CD14-positive monocyte (primary cell): Measurements from ENCODE around the gene ZNF335. TPM values are rescaled to one million over a fixed set of nuclear protein-coding genes. Genes with fewer than 3 reads are reported as not detected.

Experiments used
- DNase-seq, 3 donors: peaks; one replicate each; pipeline ENCODE4 v3.0.0-alpha.2; 2011 to 2022
- H2AFZ ChIP-seq: 2 replicates; pipeline ENCODE4 v1.6.0; 2012; ENCODE audit warnings: mild to moderate bottlenecking, low read depth, low read length, inconsistent platforms; ENCODE audit not compliant: insufficient read depth, poor library complexity, severe bottlenecking
- H3K27ac ChIP-seq, 2 donors: 1 replicate in 1 of 2; 2 replicates in 1 of 2; pipeline ENCODE4 v1.5.1; 2012 to 2013; ENCODE audit warnings: low read length in 2 of 2, control low read depth in 1 of 2, inconsistent platforms in 1 of 2, low read depth in 1 of 2, mild to moderate bottlenecking in 1 of 2
- H3K27me3 ChIP-seq, 2 donors: one replicate each; pipeline versions ENCODE4 v1.6.0 to v1.6.1; 2011 to 2013; ENCODE audit warnings: low read length in 2 of 2; ENCODE audit not compliant: control insufficient read depth in 2 of 2, insufficient read depth in 2 of 2
- H3K36me3 ChIP-seq, 2 donors: replicated peaks in 1 of 2; 1 replicate in 1 of 2; 2 replicates in 1 of 2; pipeline versions ENCODE4 v1.5.1 to v1.6.1; 2012 to 2013; ENCODE audit warnings: low read length in 2 of 2, control low read depth in 1 of 2, inconsistent platforms in 1 of 2, mild to moderate bottlenecking in 1 of 2; ENCODE audit not compliant: insufficient read depth in 2 of 2, control insufficient read depth in 1 of 2
- H3K4me1 ChIP-seq, 2 donors: 1 replicate in 1 of 2; 2 replicates in 1 of 2; pipeline versions ENCODE4 v1.5.1 to v1.6.1; 2012 to 2013; ENCODE audit warnings: low read length in 2 of 2, control low read depth in 1 of 2, inconsistent platforms in 1 of 2, mild to moderate bottlenecking in 1 of 2, moderate library complexity in 1 of 2; ENCODE audit not compliant: insufficient read depth in 2 of 2, control insufficient read depth in 1 of 2
- H3K4me2 ChIP-seq: replicated peaks from 2 replicates; pipeline ENCODE3; 2012; ENCODE audit warnings: low read length, moderate library complexity, mild to moderate bottlenecking; ENCODE audit not compliant: poor library complexity, severe bottlenecking; ENCODE audit errors: extremely low read depth
- H3K4me3 ChIP-seq, 3 experiments: fragments of 200-600 bp in 1 of 3; sonication (generic) in 1 of 3; replicated peaks in 1 of 3; 1 replicate in 2 of 3; 2 replicates in 1 of 3; pipeline ENCODE4 v1.5.1; 2011 to 2013; ENCODE audit warnings: low read length in 3 of 3, mild to moderate bottlenecking in 3 of 3, control low read depth in 2 of 3, low read depth in 2 of 3, inconsistent platforms in 1 of 3, moderate library complexity in 1 of 3
- H3K79me2 ChIP-seq: 2 replicates; pipeline ENCODE4 v1.6.0; 2012; ENCODE audit warnings: mild to moderate bottlenecking, control low read depth, inconsistent platforms, low read length, moderate library complexity; ENCODE audit not compliant: insufficient read depth
- H3K9ac ChIP-seq: 2 replicates; pipeline ENCODE4 v1.6.0; 2017; ENCODE audit warnings: low read length, mild to moderate bottlenecking; ENCODE audit not compliant: insufficient read depth, poor library complexity, severe bottlenecking
- H3K9me3 ChIP-seq, 2 donors: replicated peaks in 1 of 2; 1 replicate in 1 of 2; 2 replicates in 1 of 2; pipeline versions ENCODE4 v1.5.1 to v1.6.1; 2012 to 2013; ENCODE audit warnings: low read length in 2 of 2, control low read depth in 1 of 2; ENCODE audit not compliant: control insufficient read depth in 1 of 2, insufficient read depth in 1 of 2
- H4K20me1 ChIP-seq: 2 replicates; pipeline ENCODE4 v1.6.0; 2012; ENCODE audit warnings: mild to moderate bottlenecking, low read length, control low read depth, moderate library complexity; ENCODE audit not compliant: insufficient read depth
- H3K27ac Mint-ChIP-seq, 7 donors: one replicate each; pipeline ENCODE4 v1.8.0; 2020; ENCODE audit warnings: mild to moderate bottlenecking in 7 of 7, mixed read lengths in 7 of 7, moderate library complexity in 6 of 7, inconsistent platforms in 2 of 7
- H3K27me3 Mint-ChIP-seq, 3 donors: one replicate each; pipeline ENCODE4 v1.8.0; 2021 to 2022; ENCODE audit warnings: low read depth in 3 of 3, mild to moderate bottlenecking in 3 of 3, mixed read lengths in 3 of 3, moderate library complexity in 3 of 3, inconsistent platforms in 1 of 3
- H3K36me3 Mint-ChIP-seq, 2 donors: one replicate each; pipeline ENCODE4 v1.8.0; 2020; ENCODE audit warnings: mixed read lengths in 2 of 2, inconsistent platforms in 1 of 2, mild to moderate bottlenecking in 1 of 2
- H3K4me1 Mint-ChIP-seq: one replicate; pipeline ENCODE4 v1.8.0; 2020; ENCODE audit warnings: mild to moderate bottlenecking, mixed read lengths
- H3K4me3 Mint-ChIP-seq, 2 donors: one replicate each; pipeline ENCODE4 v1.8.0; 2020; ENCODE audit warnings: mild to moderate bottlenecking in 2 of 2, mixed read lengths in 2 of 2, moderate library complexity in 1 of 2
- H3K9me3 Mint-ChIP-seq, 7 donors: one replicate each; pipeline ENCODE4 v1.8.0; 2020 to 2022; ENCODE audit warnings: mixed read lengths in 7 of 7, mild to moderate bottlenecking in 6 of 7, moderate library complexity in 6 of 7, inconsistent platforms in 2 of 7
- CTCF ChIP-seq: fragments of 200-600 bp; IDR thresholded peaks from one replicate; pipeline ENCODE4 v1.8.0; 2022; ENCODE audit warnings: antibody characterized with exemption, mild to moderate bottlenecking
- WGBS: methylation state at CpG from one replicate; pipeline ENCODE4 v1.1.5; 2013; ENCODE audit warnings: missing lambda C conversion rate; ENCODE audit not compliant: insufficient coverage; 5-methylcytosine and 5-hydroxymethylcytosine counted together
- intact Hi-C, 2 donors: fragments of 100-400 bp; cut with micrococcal nuclease; formaldehyde crosslinking; loops; one replicate each; pipeline versions ENCODE4 v1.15.0 to v1.15.1; 2023
- polyA plus RNA-seq, 3 donors: library from polyadenylated mRNA; depleted of rRNA in 1 of 3; unstranded in 2 of 3; stranded (reverse) in 1 of 3; fragments of 300-500 nt in 2 of 3; fragments of >200 nt in 1 of 3; fragmentation: Illumina TruSeq in 2 of 3; gene quantifications; 1 replicate in 2 of 3; 2 replicates in 1 of 3; pipeline ENCODE4 v1.2.3, GENCODE V29; 2012 to 2021

Gene ZNF335
- polyA plus RNA-seq, 3 donors, result 2.7 to 39.6 (median 3.1) TPM

GRCh38 chr20:45918182-45918737, 53.7 kb downstream of the ZNF335 start:
- Histone ChIP-seq H3K27me3 (no peaks in the 10 kb centered on the region), H3K27ac (no peak overlapping the region), H3K9ac (no peak overlapping the region), H3K9me3 (no peaks in the 10 kb centered on the region), H3K4me3 (no peak overlapping the region), H2AFZ (no peak overlapping the region), H3K36me3 (no peaks in the 10 kb centered on the region), H3K4me1 (peaks cover 34% of the 10 kb centered on the region in 2 donors), H4K20me1 (no peaks in the 10 kb centered on the region), H3K4me2 (no peak overlapping the region), H3K79me2 (no peaks in the 10 kb centered on the region)
- DNase-seq, result no peak
- Mint-ChIP-seq H3K36me3 (no peaks in the 10 kb centered on the region), H3K27ac (no peak overlapping the region), H3K27me3 (peaks cover 0 to 8% (median 4%) of the 10 kb centered on the region in 3 donors), H3K4me3 (no peak overlapping the region), H3K4me1 (peaks cover 26% of the 10 kb centered on the region), H3K9me3 (peaks cover 0 to 2% (median 0%) of the 10 kb centered on the region in 7 donors)
- intact Hi-C loops, result no loop called here
- no peak for TF ChIP-seq CTCF
- WGBS, result 76% methylated on average over 3 of the region's 5 CpGs

- H3K27me3 ChIP-seq, result no peaks in the 10 kb centered on the region
Observed at GRCh38 chr20:45917790-45918141, 54.2 kb downstream of the ZNF335 start.

More at GRCh38 chr20:45917790-45918141, 54.2 kb downstream of the ZNF335 start:
- no peak overlapping the region for H3K4me3 ChIP-seq
- peaks cover 39% of the 10 kb centered on the region in 2 donors for H3K4me1 ChIP-seq
- Mint-ChIP-seq H3K9me3 (peaks cover 0 to 2% (median 0%) of the 10 kb centered on the region in 7 donors), H3K27me3 (peaks cover 1 to 8% (median 4%) of the 10 kb centered on the region in 3 donors), H3K4me1 (peaks cover 28% of the 10 kb centered on the region), H3K36me3 (no peaks in the 10 kb centered on the region), H3K27ac (no peak overlapping the region), H3K4me3 (peak overlapping the region in 1 of 2 donors; percentile 37)
- H3K9me3 ChIP-seq, result no peaks in the 10 kb centered on the region
- H4K20me1 ChIP-seq, result no peaks in the 10 kb centered on the region
- no peak overlapping the region for H3K9ac ChIP-seq
- no peaks in the 10 kb centered on the region for H3K79me2 ChIP-seq
- no peaks in the 10 kb centered on the region for H3K36me3 ChIP-seq
- no peak overlapping the region for H3K27ac ChIP-seq
- DNase-seq, result no peak
- intact Hi-C loops, result no loop called here
- no peak for TF ChIP-seq CTCF
- no CpG with 5 or more reads among the region's 5 CpGs for WGBS
- H2AFZ ChIP-seq, result no peak overlapping the region
- no peak overlapping the region for H3K4me2 ChIP-seq
